ENCODE measurements around the gene ANKRD13D.

DNA sequence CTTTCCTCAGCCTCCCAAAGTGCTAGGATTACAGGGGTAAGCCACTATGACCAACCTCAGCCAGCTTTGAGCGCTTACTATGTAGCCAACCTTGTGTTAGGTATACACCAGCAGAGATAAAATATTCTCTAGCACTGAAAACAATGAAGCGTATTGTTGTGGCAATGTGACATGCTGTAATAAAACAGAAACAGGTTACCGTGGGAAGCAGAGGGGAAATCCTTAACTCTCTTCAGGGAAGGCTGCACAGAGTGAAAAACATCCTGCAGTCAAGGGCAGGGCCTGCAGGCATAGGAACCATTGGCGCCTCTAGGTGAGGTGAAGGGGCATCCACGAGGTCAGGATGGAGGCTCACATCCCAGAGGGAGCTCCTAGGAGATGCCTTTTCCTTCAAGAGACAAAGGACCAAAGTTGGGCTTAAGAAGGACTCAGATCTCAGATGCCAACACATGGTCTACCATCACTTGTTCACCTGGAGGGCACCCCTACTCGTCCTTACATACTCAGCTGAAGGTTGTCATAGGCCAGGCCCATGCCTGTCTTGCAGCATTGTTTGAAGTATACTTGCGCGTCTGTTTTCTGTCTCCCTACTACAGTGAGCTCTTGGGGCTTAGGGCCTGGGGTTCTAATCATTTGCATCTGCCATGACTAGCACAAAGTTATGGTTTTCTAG lies 56.3 kb downstream of the ANKRD13D start:
- TF ChIP-seq POLR2A (IDR thresholded peaks at IDR 0.05; ENCODE audit: low read depth, low read length) (no peak), POLR2AphosphoS5 (IDR thresholded peaks at IDR 0.05; ENCODE audit: low read depth, low read length) (no peak), TAF1 (IDR thresholded peaks at IDR 0.05; ENCODE audit: low read depth, low read length) (no peak)

All from GM12891 (cell line).